Ectodermal cell (in vitro differentiated cells): ENCODE measurements around the gene THEMIS.

ENCODE experiments used
- H3K27ac ChIP-seq: 2 replicates; pipeline ENCODE4 v1.7.0; 2013; ENCODE audit warnings: mild to moderate bottlenecking, low read depth, low read length; ENCODE audit not compliant: insufficient read depth, poor library complexity, severe bottlenecking
- H3K27me3 ChIP-seq: 2 replicates; pipeline ENCODE4 v1.7.0; 2013; ENCODE audit warnings: mild to moderate bottlenecking, low read length; ENCODE audit not compliant: insufficient read depth, control insufficient read depth, poor library complexity, severe bottlenecking
- H3K36me3 ChIP-seq: one replicate; pipeline ENCODE4 v1.7.0; 2013; ENCODE audit warnings: low read length; ENCODE audit not compliant: control insufficient read depth, insufficient read depth
- H3K4me1 ChIP-seq: one replicate; pipeline ENCODE4 v1.7.0; 2013; ENCODE audit warnings: low read length; ENCODE audit not compliant: control insufficient read depth, insufficient read depth
- H3K4me3 ChIP-seq: 2 replicates; pipeline ENCODE4 v1.7.0; 2013; ENCODE audit warnings: low read depth, low read length, control low read depth; ENCODE audit not compliant: insufficient read depth
- H3K9me3 ChIP-seq: 2 replicates; pipeline ENCODE4 v1.7.0; 2013; ENCODE audit warnings: mild to moderate bottlenecking, low read length, moderate library complexity; ENCODE audit not compliant: control insufficient read depth
- whole genome bisulfite sequencing, 2 experiments: methylation state at CpG; one replicate each; pipeline ENCODE4 v1.1.7; 2013; ENCODE audit warnings: missing lambda C conversion rate in 2 of 2; 5-methylcytosine and 5-hydroxymethylcytosine counted together

THEMIS gene

GRCh38 chr6:127748290-127748689 lies 152.6 kb downstream of the THEMIS start:
- Histone ChIP-seq H3K4me3 (no peak overlapping the region), H3K27ac (no peak overlapping the region), H3K27me3 (no peaks in the 10 kb centered on the region), H3K9me3 (no peaks in the 10 kb centered on the region), H3K36me3 (no peaks in the 10 kb centered on the region), H3K4me1 (no peaks in the 10 kb centered on the region)
- WGBS, 2 experiments: 84 to 85% methylated on average over 2 of the region's 2 CpGs

- no peaks in the 10 kb centered on the region for H3K36me3 ChIP-seq
- no peak overlapping the region for H3K4me3 ChIP-seq
- no peak overlapping the region for H3K27ac ChIP-seq
- H3K27me3 ChIP-seq: no peaks in the 10 kb centered on the region
- no peaks in the 10 kb centered on the region for H3K4me1 ChIP-seq
- H3K9me3 ChIP-seq: no peaks in the 10 kb centered on the region
- 88 to 96% methylated on average over 3 of the region's 3 CpGs for WGBS, 2 experiments
These were observed 162.4 kb downstream of the THEMIS start for GRCh38 chr6:127738423-127738822.

GRCh38 chr6:127737768-127738167 lies 163.1 kb downstream of the THEMIS start:
- Histone ChIP-seq H3K9me3 (no peaks in the 10 kb centered on the region), H3K27ac (no peak overlapping the region), H3K27me3 (no peaks in the 10 kb centered on the region), H3K36me3 (no peaks in the 10 kb centered on the region), H3K4me3 (no peak overlapping the region), H3K4me1 (no peaks in the 10 kb centered on the region)
- WGBS, 2 experiments: 94 to 100% methylated on average over 3 of the region's 3 CpGs

- H3K27ac ChIP-seq: no peak overlapping the region
- H3K4me3 ChIP-seq: no peak overlapping the region
- H3K27me3 ChIP-seq: no peaks in the 10 kb centered on the region
- H3K4me1 ChIP-seq: no peaks in the 10 kb centered on the region
- no peaks in the 10 kb centered on the region for H3K9me3 ChIP-seq
- H3K36me3 ChIP-seq: no peaks in the 10 kb centered on the region
These were observed 163.8 kb downstream of the THEMIS start for GRCh38 chr6:127737009-127737486.

GRCh38 chr6:127732927-127733326 lies 167.9 kb downstream of the THEMIS start:
- no peaks in the 10 kb centered on the region for H3K36me3 ChIP-seq
- no peak overlapping the region for H3K4me3 ChIP-seq
- WGBS, 2 experiments: 90 to 100% methylated on average over 2 to 3 of the region's 3 CpGs
- no peaks in the 10 kb centered on the region for H3K27me3 ChIP-seq
- H3K4me1 ChIP-seq: no peaks in the 10 kb centered on the region
- no peaks in the 10 kb centered on the region for H3K9me3 ChIP-seq
- H3K27ac ChIP-seq: no peak overlapping the region

- Histone ChIP-seq H3K4me3 (no peak overlapping the region), H3K36me3 (no peaks in the 10 kb centered on the region), H3K4me1 (no peaks in the 10 kb centered on the region), H3K9me3 (no peaks in the 10 kb centered on the region), H3K27me3 (no peaks in the 10 kb centered on the region), H3K27ac (no peak overlapping the region)
- 80 to 92% methylated on average over 1 of the region's 1 CpG for WGBS, 2 experiments
These were observed 173.5 kb downstream of the THEMIS start for GRCh38 chr6:127727260-127727953.

- no peak overlapping the region for H3K27ac ChIP-seq
- H3K9me3 ChIP-seq: no peaks in the 10 kb centered on the region
- no peaks in the 10 kb centered on the region for H3K4me1 ChIP-seq
- no peaks in the 10 kb centered on the region for H3K27me3 ChIP-seq
- no peaks in the 10 kb centered on the region for H3K36me3 ChIP-seq
- 90 to 97% methylated on average over 1 of the region's 1 CpG for whole genome bisulfite sequencing, 2 experiments
- H3K4me3 ChIP-seq: no peak overlapping the region
These were observed 175.0 kb downstream of the THEMIS start for GRCh38 chr6:127725821-127726220.

- Histone ChIP-seq H3K27ac (no peak overlapping the region), H3K4me1 (no peaks in the 10 kb centered on the region), H3K27me3 (no peaks in the 10 kb centered on the region), H3K9me3 (no peaks in the 10 kb centered on the region), H3K36me3 (no peaks in the 10 kb centered on the region), H3K4me3 (no peak overlapping the region)
- 92 to 94% methylated on average over 3 of the region's 3 CpGs for WGBS, 2 experiments
These were observed 182.2 kb downstream of the THEMIS start for GRCh38 chr6:127718694-127719093.

GRCh38 chr6:127717384-127717783 lies 183.5 kb downstream of the THEMIS start:
- Histone ChIP-seq H3K4me1 (no peaks in the 10 kb centered on the region), H3K9me3 (no peaks in the 10 kb centered on the region), H3K27ac (no peak overlapping the region), H3K27me3 (no peaks in the 10 kb centered on the region), H3K36me3 (no peaks in the 10 kb centered on the region), H3K4me3 (no peak overlapping the region)
- WGBS, 2 experiments: 86 to 100% methylated on average over 1 to 2 of the region's 2 CpGs

GRCh38 chr6:127716465-127716864 lies 184.4 kb downstream of the THEMIS start:
- no peak overlapping the region for H3K27ac ChIP-seq
- H3K9me3 ChIP-seq: no peaks in the 10 kb centered on the region
- no peaks in the 10 kb centered on the region for H3K36me3 ChIP-seq
- no peak overlapping the region for H3K4me3 ChIP-seq
- WGBS, 2 experiments: 87 to 95% methylated on average over 2 of the region's 2 CpGs
- no peaks in the 10 kb centered on the region for H3K27me3 ChIP-seq
- H3K4me1 ChIP-seq: no peaks in the 10 kb centered on the region
